Activated CD8-positive, alpha-beta memory T cell treated with anti-CD3 and anti-CD28 coated beads, Interleukin-2, amount 50 U/mL, for 48 hours (primary cell): ENCODE results near the gene KCTD5.
A peak's percentile ranks its signal among the peaks of the same experiment; 100 is the strongest.

Experiments used
- DNase-seq: peaks from one replicate; pipeline ENCODE4 v3.0.0-alpha.2; 2020

KCTD5 gene

GRCh38 chr16:2734844-2735515, 52.7 kb downstream of the KCTD5 start:
- DNase-seq, result no peak

GRCh38 chr16:2736476-2737237, 54.3 kb downstream of the KCTD5 start:
- DNase-seq, result no peak

GRCh38 chr16:2737238-2737605, 54.9 kb downstream of the KCTD5 start:
- DNase-seq, result no peak

- no peak for DNase-seq
Observed at GRCh38 chr16:2737895-2738418, 55.6 kb downstream of the KCTD5 start.

GRCh38 chr16:2738615-2739014, 56.3 kb downstream of the KCTD5 start:
- no peak for DNase-seq

- DNase-seq, result no peak
Observed at GRCh38 chr16:2739625-2740430, 57.5 kb downstream of the KCTD5 start.

GRCh38 chr16:2740476-2740875, 58.2 kb downstream of the KCTD5 start:
- DNase-seq, result no peak

- no peak for DNase-seq
Observed at GRCh38 chr16:2741168-2741567, 58.8 kb downstream of the KCTD5 start.

- no peak for DNase-seq
Observed at GRCh38 chr16:2742323-2743006, 60.1 kb downstream of the KCTD5 start.

GRCh38 chr16:2743007-2743810, 60.9 kb downstream of the KCTD5 start:
- DNase-seq, result no peak

- no peak for DNase-seq
Observed at GRCh38 chr16:2744711-2745110, 62.4 kb downstream of the KCTD5 start.

GRCh38 chr16:2745116-2745890, 63.0 kb downstream of the KCTD5 start:
- no peak for DNase-seq

GRCh38 chr16:2745961-2746360, 63.6 kb downstream of the KCTD5 start:
- DNase-seq, result no peak

- no peak for DNase-seq
Observed at GRCh38 chr16:2748757-2749455, 66.6 kb downstream of the KCTD5 start.

GRCh38 chr16:2749476-2749875, 67.2 kb downstream of the KCTD5 start:
- no peak for DNase-seq

GRCh38 chr16:2749936-2750335, 67.6 kb downstream of the KCTD5 start:
- no peak for DNase-seq

- peak; percentile 67 for DNase-seq
Observed at GRCh38 chr16:2751577-2752034, 69.3 kb downstream of the KCTD5 start.

- DNase-seq, result peak; percentile 96
Observed at GRCh38 chr16:2752035-2752849, 69.9 kb downstream of the KCTD5 start, which contains the start of gene SRRM2. TSS of gene SRRM2 (plus strand) at chr16:2752638. CDS start at chr16:2756365, 3,727 bp downstream.
